Muscle of back (tissue), 11 donors: ENCODE measurements around the gene DAZAP2. TPM values are rescaled to one million over a fixed set of nuclear protein-coding genes. Genes with fewer than 3 reads are reported as not detected.
"Not testable (repeated sequence)": the region's sequence is repeated elsewhere in the genome, so short reads cannot be mapped to it uniquely, and the experiment has no call there.

Source experiments
- DNase-seq, 3 donors: peaks; one replicate each; pipeline versions ENCODE4 v3.0.0 to v3.0.0-alpha.2; 2013
- polyA plus RNA-seq, 10 donors: library from polyadenylated mRNA; unstranded; fragments of 120-200 nt; gene quantifications; one replicate each; pipeline ENCODE4 v1.2.1, GENCODE V29; 2013; ENCODE audit not compliant: insufficient read length in 10 of 10

The DAZAP2 gene
- polyA plus RNA-seq, 10 donors = 67.6 to 93.6 (median 82.6) TPM

GRCh38 chr12:51210690-51211395, 27.8 kb upstream of the DAZAP2 start:
- no peak for DNase-seq

- DNase-seq = no peak
These were observed 23.7 kb upstream of the DAZAP2 start for GRCh38 chr12:51214895-51215294.

- DNase-seq = peak in 1 of 3 donors; percentile 10
These were observed 22.0 kb upstream of the DAZAP2 start for GRCh38 chr12:51216642-51217041.

- peak; percentile 10 to 58 (median 36) for DNase-seq
These were observed 21.3 kb upstream of the DAZAP2 start for GRCh38 chr12:51217133-51217967.

- DNase-seq = peak; percentile 85 to 94 (median 91)
These were observed 20.5 kb upstream of the DAZAP2 start, which contains the start of gene POU6F1 for GRCh38 chr12:51217968-51218606. Gene POU6F1, minus strand, starts transcription at chr12:51218062. Its CDS starts 11,226 bp downstream, at chr12:51206836.

- no peak for DNase-seq
These were observed 19.9 kb upstream of the DAZAP2 start for GRCh38 chr12:51218607-51219161.

GRCh38 chr12:51219322-51219721, 19.3 kb upstream of the DAZAP2 start:
- no peak for DNase-seq

- DNase-seq = not testable (repeated sequence)
These were observed 18.8 kb upstream of the DAZAP2 start for GRCh38 chr12:51219857-51220256.

- no peak for DNase-seq
These were observed 16.2 kb upstream of the DAZAP2 start for GRCh38 chr12:51222461-51222860.

- DNase-seq = no peak
These were observed 14.0 kb upstream of the DAZAP2 start for GRCh38 chr12:51224625-51225024.

GRCh38 chr12:51225234-51225633, 13.4 kb upstream of the DAZAP2 start:
- DNase-seq = no peak

GRCh38 chr12:51225771-51226170, 12.9 kb upstream of the DAZAP2 start:
- DNase-seq = no peak

GRCh38 chr12:51227112-51227511, 11.5 kb upstream of the DAZAP2 start:
- DNase-seq = not testable (repeated sequence)

GRCh38 chr12:51227962-51228361, 10.7 kb upstream of the DAZAP2 start:
- no peak for DNase-seq

GRCh38 chr12:51229116-51229809, 9.4 kb upstream of the DAZAP2 start:
- DNase-seq = no peak

- no peak for DNase-seq
These were observed 6.0 kb upstream of the DAZAP2 start for GRCh38 chr12:51232642-51233041.

GRCh38 chr12:51234530-51234929, 4.1 kb upstream of the DAZAP2 start:
- DNase-seq = no peak

GRCh38 chr12:51238037-51238509, 553 bp upstream of the DAZAP2 start:
- DNase-seq = no peak

- no peak for DNase-seq
These were observed 2.3 kb downstream of the DAZAP2 start for GRCh38 chr12:51240971-51241370.

- no peak for DNase-seq
These were observed 3.5 kb downstream of the DAZAP2 start for GRCh38 chr12:51242120-51242519.

GRCh38 chr12:51242876-51243275, 4.2 kb downstream of the DAZAP2 start:
- no peak for DNase-seq
